Naive thymus-derived CD4-positive, alpha-beta T cell (primary cell): Measurements from ENCODE around the gene SGPL1. TPM values are rescaled to one million over a fixed set of nuclear protein-coding genes. Genes with fewer than 3 reads are reported as not detected.
A peak's percentile ranks its signal among the peaks of the same experiment; 100 is the strongest.

Experiments used
- ATAC-seq: fragments of 150-1000 bp; cut with Tn5 transposase; 2 replicates; pipeline ENCODE4 v1.10.0; 2021; ENCODE audit warnings: mild to moderate bottlenecking, moderate library complexity
- CTCF ChIA-PET: fragments of 350-600 bp; sonication (Branson Sonifier 250); formaldehyde crosslinking; loops from one replicate; lab custom pipeline; 2021; ENCODE audit warnings: antibody characterized with exemption; lab: Charles Lee
- POLR2A ChIA-PET: fragments of 350-600 bp; sonication (Branson Sonifier 250); formaldehyde crosslinking; loops from one replicate; lab custom pipeline; 2021; ENCODE audit warnings: antibody characterized with exemption, inconsistent platforms; lab: Charles Lee
- DNase-seq, 9 donors: peaks; one replicate each; pipeline versions ENCODE4 v3.0.0 to v3.0.0-alpha.2; 2020 to 2022; ENCODE audit warnings: mixed read lengths in 1 of 9
- H3K27ac ChIP-seq: one replicate; pipeline ENCODE4 v1.7.0; 2013; ENCODE audit warnings: mild to moderate bottlenecking, low read depth, low read length, moderate library complexity
- H3K27me3 ChIP-seq, 2 donors: one replicate each; pipeline ENCODE4 v1.7.0; 2013; ENCODE audit warnings: low read length in 2 of 2, mild to moderate bottlenecking in 2 of 2, moderate library complexity in 2 of 2; ENCODE audit not compliant: control insufficient read depth in 2 of 2, insufficient read depth in 2 of 2
- H3K36me3 ChIP-seq, 3 experiments: 1 replicate in 2 of 3; 2 replicates in 1 of 3; pipeline ENCODE4 v1.7.0; 2013; ENCODE audit warnings: low read length in 3 of 3, mild to moderate bottlenecking in 3 of 3, moderate library complexity in 1 of 3; ENCODE audit not compliant: insufficient read depth in 3 of 3, control insufficient read depth in 2 of 3
- H3K4me1 ChIP-seq, 2 donors: one replicate each; pipeline ENCODE4 v1.7.0; 2013; ENCODE audit warnings: low read length in 2 of 2, mild to moderate bottlenecking in 2 of 2, moderate library complexity in 1 of 2; ENCODE audit not compliant: control insufficient read depth in 2 of 2, insufficient read depth in 2 of 2
- H3K4me3 ChIP-seq: 2 replicates; pipeline ENCODE4 v1.7.0; 2013; ENCODE audit warnings: mild to moderate bottlenecking, low read length
- H3K9me3 ChIP-seq, 3 experiments: 1 replicate in 2 of 3; 2 replicates in 1 of 3; pipeline ENCODE4 v1.7.0; 2013; ENCODE audit warnings: low read length in 3 of 3; ENCODE audit not compliant: control insufficient read depth in 2 of 3
- H3K27ac Mint-ChIP-seq, 9 donors: one replicate each; pipeline ENCODE4 v1.8.0; 2020 to 2022; ENCODE audit warnings: mixed read lengths in 9 of 9, mild to moderate bottlenecking in 8 of 9, moderate library complexity in 5 of 9, inconsistent platforms in 2 of 9
- H3K27me3 Mint-ChIP-seq, 5 donors: one replicate each; pipeline ENCODE4 v1.8.0; 2021 to 2022; ENCODE audit warnings: mixed read lengths in 5 of 5, mild to moderate bottlenecking in 1 of 5
- H3K36me3 Mint-ChIP-seq, 5 donors: one replicate each; pipeline ENCODE4 v1.8.0; 2020 to 2022; ENCODE audit warnings: mixed read lengths in 5 of 5, mild to moderate bottlenecking in 3 of 5, inconsistent platforms in 1 of 5
- H3K4me1 Mint-ChIP-seq, 7 donors: one replicate each; pipeline ENCODE4 v1.8.0; 2020 to 2022; ENCODE audit warnings: mixed read lengths in 7 of 7, mild to moderate bottlenecking in 3 of 7, inconsistent platforms in 1 of 7
- H3K4me3 Mint-ChIP-seq, 10 donors: one replicate each; pipeline ENCODE4 v1.8.0; 2020 to 2022; ENCODE audit warnings: mild to moderate bottlenecking in 10 of 10, mixed read lengths in 10 of 10, moderate library complexity in 6 of 10, inconsistent platforms in 2 of 10
- H3K9me3 Mint-ChIP-seq, 11 donors: one replicate each; pipeline ENCODE4 v1.8.0; 2020 to 2022; ENCODE audit warnings: mixed read lengths in 11 of 11, mild to moderate bottlenecking in 4 of 11, inconsistent platforms in 1 of 11, moderate library complexity in 1 of 11
- intact Hi-C, 2 donors: fragments of 100-400 bp; cut with micrococcal nuclease; formaldehyde crosslinking; loops; one replicate each; pipeline ENCODE4 v1.15.1; 2023
- polyA plus RNA-seq, 2 donors: library from polyadenylated mRNA; unstranded; fragments of 300-500 nt; fragmentation: Illumina TruSeq; gene quantifications; one replicate each; pipeline ENCODE4 v1.2.3, GENCODE V29; 2021
- total RNA-seq, 6 experiments: library from RNA in 5 of 6; stranded (reverse) in 5 of 6; gene quantifications; 1 replicate in 5 of 6; 2 replicates in 1 of 6; pipeline ENCODE4 v1.2.3 and lab custom pipeline; 2021 to 2026

SGPL1 gene
- total and polyA plus RNA-seq, 7 experiments from 2014 or later, result 12.2 to 35.5 (median 24.5) TPM

DNA sequence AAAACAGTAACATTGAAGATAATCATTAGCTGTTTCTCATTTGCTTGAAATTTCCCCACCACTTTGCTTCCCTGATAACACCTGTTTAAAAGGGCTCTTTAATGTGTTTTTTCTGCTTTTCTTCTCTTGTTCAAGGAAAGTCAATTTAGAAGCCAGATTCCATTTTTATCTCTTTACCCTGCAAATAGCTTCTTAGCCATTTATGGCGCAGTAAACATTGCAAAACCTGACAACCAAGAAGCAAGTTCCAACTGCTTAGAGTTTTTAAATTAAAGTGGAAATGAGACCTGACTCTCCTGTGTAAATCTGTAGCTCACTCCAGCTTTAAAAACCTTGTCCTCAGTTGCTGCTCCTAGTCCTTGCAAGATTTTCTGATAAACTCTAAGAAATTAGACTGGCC lies 30.1 kb downstream of the SGPL1 start:
- Histone ChIP-seq H3K4me3 (no peak overlapping the region), H3K4me1 (no peaks in the 10 kb centered on the region), H3K9me3 (no peaks in the 10 kb centered on the region), H3K36me3 (peaks cover 0 to 16% (median under 1%) of the 10 kb centered on the region in 3 experiments), H3K27ac (no peak overlapping the region), H3K27me3 (no peaks in the 10 kb centered on the region)
- ChIA-PET CTCF (no interaction called here), POLR2A (interaction anchor here (0.7 kb wide), 1 partner anchor 244 kb away, joined by 4 read pairs; no protein-coding TSS in a partner anchor)
- Mint-ChIP-seq H3K36me3 (peaks cover 16 to 80% (median 23%) of the 10 kb centered on the region in 5 donors), H3K4me3 (no peak overlapping the region), H3K9me3 (no peaks in the 10 kb centered on the region), H3K4me1 (peaks cover 9 to 24% (median 16%) of the 10 kb centered on the region in 7 donors), H3K27me3 (no peaks in the 10 kb centered on the region), H3K27ac (peak overlapping the region in 1 of 9 donors; percentile 20)
- ATAC-seq (no peak), DNase-seq (no peak)
- intact Hi-C loops, result no loop called here

DNA sequence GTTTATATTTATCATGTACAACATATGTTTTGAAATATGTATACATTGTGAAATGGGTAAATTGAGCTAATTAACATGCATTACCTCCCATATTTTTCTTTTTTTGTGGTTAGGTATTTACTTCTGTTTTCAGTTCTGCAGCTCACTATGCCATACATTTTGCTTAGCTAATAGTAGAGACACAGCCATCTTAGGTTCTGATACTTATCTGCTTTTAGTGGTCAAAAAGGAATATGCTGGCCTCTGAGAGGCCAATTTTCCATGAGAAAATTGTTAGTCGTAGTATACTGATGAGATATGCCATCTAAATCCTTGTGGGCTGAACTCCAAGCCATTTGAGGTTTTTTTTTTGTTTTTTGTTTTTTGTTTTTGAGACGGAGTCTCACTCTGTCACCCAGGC lies 31.0 kb downstream of the SGPL1 start:
- peaks cover 15 to 72% (median 17%) of the 10 kb centered on the region in 5 donors for H3K36me3 Mint-ChIP-seq
- DNase-seq (no peak), ATAC-seq (no peak)
- peaks cover 7 to 20% (median 13%) of the 10 kb centered on the region in 7 donors for H3K4me1 Mint-ChIP-seq
- no peaks in the 10 kb centered on the region for H3K27me3 ChIP-seq
- CTCF ChIA-PET, result no interaction called here
- H3K9me3 Mint-ChIP-seq, result no peaks in the 10 kb centered on the region
- no peaks in the 10 kb centered on the region for H3K4me1 ChIP-seq
- no peak overlapping the region for H3K4me3 Mint-ChIP-seq
- H3K27ac Mint-ChIP-seq, result no peak overlapping the region
- no peaks in the 10 kb centered on the region for H3K9me3 ChIP-seq
- intact Hi-C loops, result no loop called here
- no peaks in the 10 kb centered on the region for H3K27me3 Mint-ChIP-seq
- POLR2A ChIA-PET, result no interaction called here
- no peak overlapping the region for H3K4me3 ChIP-seq
- peaks cover 0 to 25% (median 7%) of the 10 kb centered on the region in 3 experiments for H3K36me3 ChIP-seq
- no peak overlapping the region for H3K27ac ChIP-seq

DNA sequence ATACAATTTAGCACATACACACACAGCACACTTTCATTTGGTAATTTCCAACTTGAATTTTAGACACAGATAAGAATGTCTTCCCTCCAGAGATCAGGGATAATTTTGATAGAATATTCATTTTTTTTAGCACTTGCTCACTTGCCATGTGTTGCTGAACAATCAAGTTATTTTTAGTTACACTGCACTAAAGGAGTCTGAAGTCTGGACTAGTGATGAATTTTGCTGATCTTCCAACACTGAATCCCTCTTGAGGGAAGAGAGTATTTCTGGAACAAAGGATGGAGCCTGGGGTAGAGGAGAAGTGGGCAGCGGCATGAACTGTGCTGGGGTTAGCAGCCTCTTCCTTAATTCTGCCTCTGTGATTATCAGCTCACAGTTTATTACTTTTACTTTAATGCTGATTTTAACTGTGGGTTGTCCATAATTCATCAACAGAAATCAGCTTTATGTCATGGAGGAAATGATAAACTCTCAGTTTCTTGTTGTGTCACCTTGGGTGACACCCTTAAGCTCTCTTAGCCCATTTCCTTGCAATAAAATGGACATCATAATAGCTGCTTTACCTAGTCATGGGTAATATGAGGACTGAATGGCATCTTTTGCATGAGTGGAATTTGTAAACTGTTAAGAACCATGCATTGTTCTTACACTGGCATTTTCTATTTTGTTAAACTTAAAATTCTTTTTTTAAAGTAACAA lies 32.1 kb downstream of the SGPL1 start:
- Histone ChIP-seq H3K4me3 (no peak overlapping the region), H3K27ac (no peak overlapping the region), H3K4me1 (no peaks in the 10 kb centered on the region), H3K9me3 (no peaks in the 10 kb centered on the region), H3K27me3 (no peaks in the 10 kb centered on the region), H3K36me3 (peaks cover 0 to 30% (median 7%) of the 10 kb centered on the region in 3 experiments)
- Mint-ChIP-seq H3K36me3 (peaks cover 12 to 72% (median 16%) of the 10 kb centered on the region in 5 donors), H3K9me3 (no peaks in the 10 kb centered on the region), H3K27me3 (no peaks in the 10 kb centered on the region), H3K27ac (no peak overlapping the region), H3K4me1 (peaks cover 7 to 20% (median 11%) of the 10 kb centered on the region in 7 donors), H3K4me3 (no peak overlapping the region)
- intact Hi-C loops, result no loop called here
- POLR2A ChIA-PET, result no interaction called here
- CTCF ChIA-PET, result no interaction called here
- no peak for DNase-seq
- ATAC-seq, result no peak

DNA sequence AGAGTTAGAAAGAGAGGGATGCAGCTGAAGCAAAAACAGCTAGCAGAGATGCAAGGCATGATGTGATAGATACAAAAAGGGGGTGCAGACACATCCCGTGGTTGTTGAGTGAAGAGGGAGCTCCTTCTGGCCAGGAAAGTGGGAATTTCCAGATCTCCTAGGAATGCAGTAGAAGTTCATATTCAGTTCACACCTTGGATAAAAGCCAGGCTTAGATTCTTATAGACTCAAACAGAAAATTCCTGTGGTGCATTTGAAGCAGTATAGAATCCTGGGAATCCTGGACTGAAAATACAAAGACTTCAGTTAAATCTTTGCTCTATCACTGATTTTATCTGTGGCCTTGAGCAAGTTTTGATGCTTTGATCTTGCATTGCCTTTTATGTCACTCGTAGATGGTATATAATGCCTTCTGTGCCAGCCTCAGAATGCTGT lies 33.9 kb downstream of the SGPL1 start:
- ChIA-PET POLR2A (no interaction called here), CTCF (no interaction called here)
- H3K4me1 Mint-ChIP-seq, result peaks cover 7 to 16% (median 11%) of the 10 kb centered on the region in 7 donors
- Histone ChIP-seq H3K9me3 (no peaks in the 10 kb centered on the region), H3K4me3 (no peak overlapping the region), H3K27ac (no peak overlapping the region), H3K4me1 (no peaks in the 10 kb centered on the region), H3K36me3 (peaks cover 0 to 42% (median 7%) of the 10 kb centered on the region in 3 experiments), H3K27me3 (no peaks in the 10 kb centered on the region)
- no peak for DNase-seq
- peak overlapping the region in 1 of 9 donors; percentile 10 for H3K27ac Mint-ChIP-seq
- H3K9me3 Mint-ChIP-seq, result no peaks in the 10 kb centered on the region
- intact Hi-C loops, result no loop called here
- ATAC-seq, result no peak
- H3K4me3 Mint-ChIP-seq, result no peak overlapping the region
- H3K36me3 Mint-ChIP-seq, result peaks cover 8 to 66% (median 16%) of the 10 kb centered on the region in 5 donors
- no peaks in the 10 kb centered on the region for H3K27me3 Mint-ChIP-seq

DNA sequence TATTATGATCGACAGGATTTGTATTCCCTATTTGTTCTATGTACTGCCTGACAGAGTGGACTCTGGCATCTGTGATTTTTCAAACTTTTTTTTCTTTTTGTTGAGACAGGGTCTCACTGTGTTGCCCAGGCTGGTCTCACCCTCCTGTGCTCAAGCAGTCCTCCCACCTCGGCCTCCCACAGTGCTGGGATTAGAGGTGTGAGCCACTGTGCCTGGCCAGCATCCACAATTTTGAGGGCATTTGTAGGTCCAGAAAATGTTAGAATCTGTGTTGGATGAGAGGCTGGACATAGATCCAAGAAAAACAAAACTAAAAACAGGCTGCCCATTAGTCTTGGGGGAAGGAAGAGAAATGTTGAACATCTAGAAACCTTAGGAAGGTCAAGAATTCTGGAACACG lies 34.3 kb downstream of the SGPL1 start:
- Histone ChIP-seq H3K27ac (no peak overlapping the region), H3K9me3 (no peaks in the 10 kb centered on the region), H3K27me3 (no peaks in the 10 kb centered on the region), H3K4me1 (no peaks in the 10 kb centered on the region), H3K4me3 (no peak overlapping the region), H3K36me3 (peaks cover 0 to 42% (median 7%) of the 10 kb centered on the region in 3 experiments)
- peaks cover 8 to 65% (median 16%) of the 10 kb centered on the region in 5 donors for H3K36me3 Mint-ChIP-seq
- H3K4me3 Mint-ChIP-seq, result no peak overlapping the region
- intact Hi-C loops, result no loop called here
- POLR2A ChIA-PET, result no interaction called here
- no peak for DNase-seq
- no peak for ATAC-seq
- H3K9me3 Mint-ChIP-seq, result no peaks in the 10 kb centered on the region
- H3K27ac Mint-ChIP-seq, result peak overlapping the region in 1 of 9 donors; percentile 10
- peaks cover 7 to 16% (median 11%) of the 10 kb centered on the region in 7 donors for H3K4me1 Mint-ChIP-seq
- CTCF ChIA-PET, result no interaction called here
- no peaks in the 10 kb centered on the region for H3K27me3 Mint-ChIP-seq

DNA sequence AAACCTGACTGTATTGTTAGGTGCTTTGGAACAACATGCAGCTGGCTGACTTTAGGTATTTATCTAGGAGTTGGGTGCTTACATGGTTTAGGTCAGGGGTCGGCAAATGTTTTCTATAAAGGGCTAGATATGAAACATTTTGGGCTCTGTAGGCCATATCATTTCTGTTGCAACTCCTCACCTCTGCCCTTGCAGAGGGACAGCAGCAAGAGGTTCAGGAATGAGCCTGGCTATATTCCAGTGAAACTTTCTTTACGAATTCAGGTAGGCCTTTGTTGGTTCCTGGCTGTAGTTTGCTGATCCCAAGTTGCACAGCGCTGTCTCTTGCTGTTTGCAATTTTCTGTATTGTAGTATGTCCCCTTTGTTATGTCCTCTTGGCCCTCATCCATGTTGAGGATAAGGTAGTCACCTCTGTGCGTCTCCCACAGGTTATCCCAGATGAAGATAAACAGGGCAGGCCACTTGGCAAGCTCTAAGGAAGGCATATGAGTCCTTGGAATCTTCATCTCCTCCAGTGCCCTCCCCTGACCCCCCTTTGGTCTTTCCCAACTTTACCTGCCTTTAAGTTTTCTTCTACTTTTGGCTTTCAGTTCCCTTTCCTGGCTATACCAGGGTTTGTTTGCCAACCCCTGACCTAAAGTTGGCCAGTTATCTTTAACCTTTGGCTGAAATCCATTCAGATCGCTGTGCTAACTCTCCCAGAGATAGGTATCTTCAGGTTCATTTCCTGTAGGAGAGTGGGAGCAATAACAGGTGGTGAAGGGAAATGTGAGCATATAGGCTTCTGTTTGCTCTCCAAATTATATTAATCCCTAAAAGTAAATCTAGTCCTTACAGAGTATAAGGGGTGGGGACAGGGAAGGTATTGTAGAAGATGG lies 36.1 kb downstream of the SGPL1 start:
- ChIA-PET CTCF (interaction anchor here (0.7 kb wide), 1 partner anchor 42 kb away, joined by 3 read pairs; no protein-coding TSS in a partner anchor), POLR2A (no interaction called here)
- no peak overlapping the region for H3K27ac Mint-ChIP-seq
- Histone ChIP-seq H3K4me1 (no peaks in the 10 kb centered on the region), H3K4me3 (no peak overlapping the region), H3K9me3 (no peaks in the 10 kb centered on the region), H3K27ac (no peak overlapping the region), H3K27me3 (no peaks in the 10 kb centered on the region), H3K36me3 (peaks cover 0 to 48% (median 7%) of the 10 kb centered on the region in 3 experiments)
- intact Hi-C loops, result no loop called here
- no peaks in the 10 kb centered on the region for H3K27me3 Mint-ChIP-seq
- no peak for ATAC-seq
- DNase-seq, result no peak
- no peak overlapping the region for H3K4me3 Mint-ChIP-seq
- H3K36me3 Mint-ChIP-seq, result peaks cover 0 to 66% (median 9%) of the 10 kb centered on the region in 5 donors
- H3K9me3 Mint-ChIP-seq, result no peaks in the 10 kb centered on the region
- peaks cover 10 to 16% (median 12%) of the 10 kb centered on the region in 7 donors for H3K4me1 Mint-ChIP-seq
